ENCODE measurements around the gene PLCB4. TPM values are rescaled to one million over a fixed set of nuclear protein-coding genes. Genes with fewer than 3 reads are reported as not detected.

PLCB4 gene
- total and polyA plus RNA-seq, 2 donors (not counting 1 experiment from before 2014, with no cell fraction given) = 7.3 to 13.7 TPM

- Histone ChIP-seq H3K27me3 (ENCODE audit: control insufficient read depth, insufficient read depth, low read length) (no peaks in the 10 kb centered on the region), H3K79me2 (ENCODE audit: control insufficient read depth, insufficient read depth, low read length) (no peaks in the 10 kb centered on the region), H3K36me3 (ENCODE audit: control insufficient read depth, insufficient read depth, low read length) (no peaks in the 10 kb centered on the region), H3K9me3 (ENCODE audit: control insufficient read depth, insufficient read depth, low read depth, low read length) (no peaks in the 10 kb centered on the region), H3K4me1 (ENCODE audit: control insufficient read depth, extremely low read depth, insufficient read depth, low read length) (peaks cover 3% of the 10 kb centered on the region), H3K9ac (ENCODE audit: insufficient read depth, low read length) (no peak overlapping the region), H2AFZ (ENCODE audit: low read length) (no peak overlapping the region), H3K4me3 (replicated peaks in 1 of 4; ENCODE audit: control extremely low read depth in 1 of 4, insufficient read depth in 1 of 4, low read depth in 3 of 4, low read length in 4 of 4) (no peak overlapping the region), H3K27ac (ENCODE audit: insufficient read depth, low read length) (no peak overlapping the region), H3K4me2 (ENCODE audit: extremely low read depth, insufficient read depth, low read length) (no peak overlapping the region), H4K20me1 (ENCODE audit: control insufficient read depth, extremely low read depth, insufficient read depth, low read length) (no peaks in the 10 kb centered on the region)
- DNase-seq (ENCODE audit: low read depth in 2 of 2) = no peak
- no peak for TF ChIP-seq CTCF (conservative IDR thresholded peaks at IDR 0.05 in 1 of 2, IDR thresholded peaks at IDR 0.05 in 1 of 2; ENCODE audit: low read depth in 1 of 2, low read length in 2 of 2)
Observed at GRCh38 chr20:9285617-9286016, 216.7 kb downstream of the PLCB4 start.

- Histone ChIP-seq H3K4me1 (ENCODE audit: control insufficient read depth, extremely low read depth, insufficient read depth, low read length) (peaks cover 3% of the 10 kb centered on the region), H3K79me2 (ENCODE audit: control insufficient read depth, insufficient read depth, low read length) (no peaks in the 10 kb centered on the region), H3K4me2 (ENCODE audit: extremely low read depth, insufficient read depth, low read length) (no peak overlapping the region), H3K9me3 (ENCODE audit: control insufficient read depth, insufficient read depth, low read depth, low read length) (no peaks in the 10 kb centered on the region), H3K27me3 (ENCODE audit: control insufficient read depth, insufficient read depth, low read length) (no peaks in the 10 kb centered on the region), H4K20me1 (ENCODE audit: control insufficient read depth, extremely low read depth, insufficient read depth, low read length) (no peaks in the 10 kb centered on the region), H3K36me3 (ENCODE audit: control insufficient read depth, insufficient read depth, low read length) (no peaks in the 10 kb centered on the region), H3K27ac (ENCODE audit: insufficient read depth, low read length) (no peak overlapping the region), H3K9ac (ENCODE audit: insufficient read depth, low read length) (no peak overlapping the region), H2AFZ (ENCODE audit: low read length) (no peak overlapping the region), H3K4me3 (replicated peaks in 1 of 4; ENCODE audit: control extremely low read depth in 1 of 4, insufficient read depth in 1 of 4, low read depth in 3 of 4, low read length in 4 of 4) (no peak overlapping the region)
- DNase-seq (ENCODE audit: low read depth in 2 of 2) = peak in 1 of 2 donors; percentile 50
- TF ChIP-seq CTCF (conservative IDR thresholded peaks at IDR 0.05 in 1 of 2, IDR thresholded peaks at IDR 0.05 in 1 of 2; ENCODE audit: low read depth in 1 of 2, low read length in 2 of 2) = no peak
- TF ChIP-seq EZH2 (IDR thresholded peaks at IDR 0.05; ENCODE audit: low read length, missing control alignments) = no peak
Observed at GRCh38 chr20:9286501-9287461, 217.9 kb downstream of the PLCB4 start.

- H3K27ac ChIP-seq (ENCODE audit: insufficient read depth, low read length) = no peak overlapping the region
Observed at GRCh38 chr20:9287826-9288225, 218.9 kb downstream of the PLCB4 start.

More at GRCh38 chr20:9287826-9288225, 218.9 kb downstream of the PLCB4 start:
- no peak overlapping the region for H3K4me3 ChIP-seq (replicated peaks in 1 of 4; ENCODE audit: control extremely low read depth in 1 of 4, insufficient read depth in 1 of 4, low read depth in 3 of 4, low read length in 4 of 4)
- H3K9ac ChIP-seq (ENCODE audit: insufficient read depth, low read length) = no peak overlapping the region
- no peak overlapping the region for H3K4me2 ChIP-seq (ENCODE audit: extremely low read depth, insufficient read depth, low read length)
- H3K4me1 ChIP-seq (ENCODE audit: control insufficient read depth, extremely low read depth, insufficient read depth, low read length) = peaks cover 3% of the 10 kb centered on the region
- H3K79me2 ChIP-seq (ENCODE audit: control insufficient read depth, insufficient read depth, low read length) = no peaks in the 10 kb centered on the region
- no peak for TF ChIP-seq EZH2 (IDR thresholded peaks at IDR 0.05; ENCODE audit: low read length, missing control alignments)
- TF ChIP-seq CTCF (conservative IDR thresholded peaks at IDR 0.05 in 1 of 2, IDR thresholded peaks at IDR 0.05 in 1 of 2; ENCODE audit: low read depth in 1 of 2, low read length in 2 of 2) = no peak
- H3K27me3 ChIP-seq (ENCODE audit: control insufficient read depth, insufficient read depth, low read length) = no peaks in the 10 kb centered on the region
- H2AFZ ChIP-seq (ENCODE audit: low read length) = no peak overlapping the region
- DNase-seq (ENCODE audit: low read depth in 2 of 2) = no peak
- H3K9me3 ChIP-seq (ENCODE audit: control insufficient read depth, insufficient read depth, low read depth, low read length) = no peaks in the 10 kb centered on the region
- H4K20me1 ChIP-seq (ENCODE audit: control insufficient read depth, extremely low read depth, insufficient read depth, low read length) = no peaks in the 10 kb centered on the region
- H3K36me3 ChIP-seq (ENCODE audit: control insufficient read depth, insufficient read depth, low read length) = no peaks in the 10 kb centered on the region

All from fibroblast of lung (primary cell).